ENCODE data around the gene NUMBL. TPM values are rescaled to one million over a fixed set of nuclear protein-coding genes. Genes with fewer than 3 reads are reported as not detected.
A peak's percentile ranks its signal among the peaks of the same experiment; 100 is the strongest.

The NUMBL gene
- total RNA-seq (2011; cell fraction: chromatin; rRNA removed; ENCODE audit: low replicate concordance): 39.2 and 53.7 TPM in 2 replicates
- total RNA-seq (2011; cell fraction: nucleolus; rRNA removed): 24.0 and 29.3 TPM in 2 replicates
- 33.8 and 65.4 TPM in 2 replicates for total RNA-seq (2011; cell fraction: nucleoplasm; rRNA removed)
- total RNA-seq (2014; rRNA removed) (10.3 and 12.2 TPM in 2 replicates), total RNA-seq (2014; rRNA removed; fragmentation: Illumina TruSeq; extraction: Trizol) (3.0 TPM in 2 replicates), total RNA-seq (2015; rRNA removed; fragmentation: Illumina TruSeq; extraction: Trizol) (5.0 and 5.7 TPM in 2 replicates), total RNA-seq (2021) (38.6 and 41.5 TPM in 2 replicates), polyA plus RNA-seq (2011; rRNA removed) (6.6 and 9.2 TPM in 2 replicates), polyA plus RNA-seq (2014; fragmentation: Illumina TruSeq; extraction: Trizol) (9.0 and 13.7 TPM in 2 replicates), polyA plus RNA-seq (2014; fragmentation: Nextera tagmentation; extraction: Ambion mirVana) (under 1 TPM; 0.39 to 0.63 TPM), polyA plus RNA-seq (2014; rRNA removed) (16.1 and 18.8 TPM in 2 replicates), polyA minus RNA-seq (2011; rRNA and poly(A)+ RNA removed) (14.8 and 16.7 TPM in 2 replicates), Bru-seq, nascent RNA (percentile 62 among the genes with signal in this experiment), BruChase-seq, experiment 1, labeled RNA remaining after a 2-hour chase (percentile 55 among the genes with signal in this experiment), BruChase-seq, experiment 2, labeled RNA remaining after a 6-hour chase (percentile 58 among the genes with signal in this experiment)
- polyA plus RNA-seq (2011; cell fraction: cytosol; rRNA removed): 6.5 and 15.8 TPM in 2 replicates
- 20.5 and 36.4 TPM in 2 replicates for polyA plus RNA-seq (2011; cell fraction: nucleus; rRNA removed)
- 12.7 and 13.9 TPM in 2 replicates for polyA plus RNA-seq (2012)
- polyA minus RNA-seq (2011; cell fraction: cytosol; rRNA and poly(A)+ RNA removed): 4.8 and 6.4 TPM in 2 replicates
- 7.8 and 8.3 TPM in 2 replicates for polyA minus RNA-seq (2011; cell fraction: nucleus; rRNA and poly(A)+ RNA removed)
- long read RNA-seq, experiment 1, partial matches to known transcripts: 1 of 42 reads
- long read RNA-seq, experiment 1, other reads (novel, unspliced or antisense): 41 of 42 reads
- long read RNA-seq, experiment 2, partial matches to known transcripts: 4 of 25 reads
- long read RNA-seq, experiment 2, other reads (novel, unspliced or antisense): 18 of 25 reads
- long read RNA-seq, experiment 3, partial matches to known transcripts: 0 of 1 reads
- long read RNA-seq, experiment 3, other reads (novel, unspliced or antisense): 1 of 1 reads

GRCh38 chr19:40690050-40690692, at the start of gene NUMBL:
Gene NUMBL (minus strand): TSS chr19:40690651. CDS start chr19:40690483, 168 bp downstream.
- in situ Hi-C loops (cut with MboI) (no loop called here), intact Hi-C loops (cut with micrococcal nuclease) (loop anchor here (2.0 kb wide), 1 partner anchor 23 kb away; no protein-coding TSS in a partner anchor)
- ChIA-PET CTCF (ENCODE audit: low intra/inter-chr PET ratio) (interaction anchor here (0.6 kb wide), 1 partner anchor 22 kb away, joined by 3 read pairs; no protein-coding TSS in a partner anchor), POLR2A (interaction anchor here (0.7 to 1.7 kb wide), 3 partner anchors 10 to 469 kb away, joined by 3 to 5 read pairs (median 3); no protein-coding TSS in a partner anchor)
- no peak for FAIRE-seq
- Histone ChIP-seq H3K9me1 (ENCODE audit: control insufficient read depth, insufficient read depth, low read length) (peaks cover 6% of the 10 kb centered on the region), H3K4me1 (replicated peaks in 1 of 2; ENCODE audit: control insufficient read depth in 2 of 2, insufficient read depth in 2 of 2, low read length in 2 of 2) (peaks cover 39 to 56% of the 10 kb centered on the region in 2 experiments), H3K4me2 (ENCODE audit: insufficient read depth, low read length) (peak within 1 kb of the TSS; percentile 90), H3K36me3 (ENCODE audit: control insufficient read depth, insufficient read depth, low read length) (peaks cover 36% of the 10 kb centered on the region; the same call in 2 of the 3 replicates), H4K20me1 (replicated peaks; ENCODE audit: control insufficient read depth, insufficient read depth, low read length) (0 out of 2 replicates have a peak, but pooled peaks cover 4% of the 10 kb centered on the region), H3K79me2 (ENCODE audit: control insufficient read depth, insufficient read depth, low read length) (peaks cover 36% of the 10 kb centered on the region), H3K27me3 (ENCODE audit: control insufficient read depth in 2 of 2, insufficient read depth in 2 of 2, low read length in 2 of 2) (no peaks in the 10 kb centered on the region), H2AFZ (ENCODE audit: low read depth, low read length) (peak within 1 kb of the TSS; percentile 99), H3K9ac (ENCODE audit: insufficient read depth in 1 of 2, low read depth in 2 of 2, low read length in 2 of 2) (peak within 1 kb of the TSS; percentile 73 to 92), H3K4me3 (peak within 1 kb of the TSS; percentile 65), H3K9me3 (replicated peaks; ENCODE audit: control insufficient read depth, insufficient read depth, low read depth, low read length) (no peaks in the 10 kb centered on the region; the same call in 1 of the 2 replicates), H3K27ac (ENCODE audit: extremely low read depth, low read depth, low read length) (peak within 1 kb of the TSS; percentile 97)
- no TSS peak for BruUV-seq (replicated peaks)
- no peak for DNase-seq (ENCODE audit: extremely low read depth in 1 of 4, low spot score in 3 of 4)
- WGBS (ENCODE audit: insufficient coverage, low coverage, missing lambda C conversion rate): under 1% methylated on average over 30 of the region's 50 CpGs
- no peak for ATAC-seq
- 0 out of 2 replicates have a peak, but pooled peaks have one; percentile 10 for TF ChIP-seq ZNF175 (CRISPR knock-in tag; IDR thresholded peaks at IDR 0.05; ENCODE audit: low read depth)
- TF ChIP-seq RB1 (IDR thresholded peaks at IDR 0.05; ENCODE audit: low read depth): peak; percentile 79
- TF ChIP-seq POLR3G (IDR thresholded peaks at IDR 0.05; ENCODE audit: extremely low read depth, insufficient read length, insufficient replicate concordance): no peak
- peak; percentile 52; the same call in 1 of the 2 replicates for TF ChIP-seq SIN3B (IDR thresholded peaks at IDR 0.05; ENCODE audit: low read depth)
- no peak for TF ChIP-seq RNF2 (IDR thresholded peaks at IDR 0.05)
- TF ChIP-seq FOXP1 (CRISPR knock-in tag; IDR thresholded peaks at IDR 0.05): no peak
- no peak for TF ChIP-seq ZNF764 (CRISPR knock-in tag; IDR thresholded peaks at IDR 0.05; ENCODE audit: low read depth)
- 0 out of 4 replicates have a peak, but pooled peaks of 1 of the 2 experiments have one; percentile 6 for TF ChIP-seq ZNF639 (CRISPR knock-in tag; conservative IDR thresholded peaks at IDR 0.05 in 1 of 2, IDR thresholded peaks at IDR 0.05 in 1 of 2)
- no peak for TF ChIP-seq HDAC3 (IDR thresholded peaks at IDR 0.05; ENCODE audit: borderline replicate concordance, partially characterized antibody)
- no peak for TF ChIP-seq KAT2B (IDR thresholded peaks at IDR 0.05; ENCODE audit: low read depth, low read length)
- TF ChIP-seq MTF1 (CRISPR knock-in tag; IDR thresholded peaks at IDR 0.05; ENCODE audit: borderline replicate concordance): no peak
- peak in 1 of 2 experiments; percentile 33; a peak in 1 of 4 replicates for TF ChIP-seq SIN3A (IDR thresholded peaks at IDR 0.05; ENCODE audit: borderline replicate concordance in 2 of 2, control insufficient read depth in 1 of 2, low read depth in 2 of 2, low read length in 2 of 2)
- TF ChIP-seq RHOXF2B (CRISPR knock-in tag; conservative IDR thresholded peaks at IDR 0.05): no peak
- no peak for TF ChIP-seq STAT5B (CRISPR knock-in tag; IDR thresholded peaks at IDR 0.05)
- TF ChIP-seq KAT7 (CRISPR knock-in tag; IDR thresholded peaks at IDR 0.05; ENCODE audit: borderline replicate concordance): 0 out of 2 replicates have a peak, but pooled peaks have one; percentile 21

Measured in K562 (cell line).